Dermis blood vessel endothelial cell (primary cell): ENCODE results near the gene FAM174C. TPM values are rescaled to one million over a fixed set of nuclear protein-coding genes. Genes with fewer than 3 reads are reported as not detected.
A peak's percentile ranks its signal among the peaks of the same experiment; 100 is the strongest.

Experiments used
- DNase-seq: peaks from one replicate; pipeline ENCODE4 v3.0.0; 2010
- total RNA-seq: library from RNA; depleted of rRNA; stranded (reverse); fragments of >200 nt; gene quantifications from 2 replicates; pipeline ENCODE4 v1.2.3, GENCODE V29; 2014

Gene FAM174C
- 22.0 and 25.0 TPM in 2 replicates for total RNA-seq

DNA sequence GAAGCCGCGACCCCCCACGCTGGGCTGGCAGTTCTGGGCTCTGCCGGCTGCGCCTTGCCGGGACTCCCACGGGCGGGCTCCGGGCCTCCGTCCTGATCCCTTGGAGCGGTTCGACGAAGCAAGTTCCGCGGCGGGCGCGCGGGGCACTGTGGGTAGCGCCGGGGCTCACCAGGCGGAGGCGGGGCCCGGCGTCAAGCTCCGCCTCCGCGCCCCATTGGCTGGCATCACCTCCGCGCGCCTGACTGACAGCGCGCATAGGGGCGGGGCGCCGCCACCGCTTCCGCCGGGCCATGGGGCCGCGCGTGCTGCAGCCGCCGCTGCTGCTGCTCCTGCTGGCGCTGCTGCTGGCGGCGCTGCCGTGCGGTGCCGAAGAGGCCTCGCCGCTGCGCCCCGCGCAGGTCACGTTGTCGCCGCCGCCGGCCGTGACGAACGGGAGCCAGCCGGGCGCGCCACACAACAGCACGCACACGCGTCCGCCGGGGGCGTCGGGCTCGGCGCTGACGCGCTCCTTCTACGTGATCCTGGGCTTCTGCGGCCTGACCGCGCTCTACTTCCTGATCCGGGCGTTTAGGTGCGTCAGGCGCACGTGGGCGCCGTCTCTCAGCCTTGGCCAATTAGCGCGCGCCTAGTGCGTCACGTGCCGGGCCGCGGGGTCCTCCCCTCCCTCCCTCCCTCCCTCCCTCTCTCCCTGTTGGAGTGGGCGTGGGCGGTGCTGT, at the start of gene FAM174C:
Gene FAM174C (plus strand): TSS at position 271 of the 716 bp plus-strand sequence. CDS start 20 bp downstream, at position 291.
- peak; percentile 98 for DNase-seq

DNA sequence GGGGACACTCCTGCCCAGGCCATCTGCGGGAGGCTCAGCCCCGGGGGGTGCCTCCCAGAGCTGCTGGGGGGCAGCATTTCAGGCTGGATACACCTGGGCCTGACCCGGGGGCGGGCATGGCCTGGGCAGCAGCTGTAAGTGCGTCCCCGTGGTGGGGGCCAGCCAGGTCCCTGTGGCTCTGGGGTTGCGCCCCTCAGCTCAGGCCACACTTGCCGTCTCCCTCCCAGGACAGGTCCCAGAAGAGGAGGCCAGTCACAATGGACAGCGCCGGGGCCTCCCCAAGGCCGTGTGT, 49.2 kb upstream of the FAM174C start:
- DNase-seq, result no peak

DNA sequence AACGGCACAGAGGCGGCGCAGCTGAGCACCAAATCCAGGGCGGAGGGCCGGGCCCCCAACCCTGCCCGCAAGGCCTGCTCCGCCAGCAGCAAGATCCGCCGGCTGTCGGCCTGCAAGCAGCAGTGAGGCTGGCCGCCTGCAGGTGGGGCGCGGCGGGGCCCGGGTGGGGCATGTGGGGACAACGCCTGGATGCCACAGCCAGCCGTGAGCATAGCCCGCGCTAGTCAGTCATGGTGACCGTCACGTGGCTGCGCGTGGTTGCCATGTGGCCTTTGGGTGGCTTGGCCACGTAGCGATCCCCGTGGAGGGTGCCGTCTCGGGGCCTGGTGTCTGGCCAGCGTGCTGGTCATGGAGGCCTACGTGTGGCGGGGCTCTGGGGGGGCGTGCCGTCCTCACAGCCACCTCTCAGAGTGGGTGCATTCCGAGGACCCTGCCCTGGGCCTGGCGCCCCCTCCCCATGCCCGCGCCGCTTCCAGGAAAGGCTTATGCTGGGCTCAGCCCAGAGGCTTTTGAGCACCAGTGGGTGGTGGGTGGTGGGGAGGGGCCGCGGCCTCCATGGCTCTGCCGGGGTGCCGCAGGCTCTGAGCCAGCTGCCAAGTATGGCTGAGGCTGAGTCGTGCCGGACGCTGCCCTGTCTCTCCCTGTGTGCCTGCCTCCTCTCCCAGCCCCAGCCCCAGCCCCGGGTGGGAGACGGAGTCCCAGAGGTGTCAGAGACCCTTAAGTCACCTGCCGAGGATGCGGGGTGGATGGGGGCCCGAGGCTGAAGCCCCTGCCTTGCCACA, 48.6 kb upstream of the FAM174C start:
- DNase-seq, result no peak

DNA sequence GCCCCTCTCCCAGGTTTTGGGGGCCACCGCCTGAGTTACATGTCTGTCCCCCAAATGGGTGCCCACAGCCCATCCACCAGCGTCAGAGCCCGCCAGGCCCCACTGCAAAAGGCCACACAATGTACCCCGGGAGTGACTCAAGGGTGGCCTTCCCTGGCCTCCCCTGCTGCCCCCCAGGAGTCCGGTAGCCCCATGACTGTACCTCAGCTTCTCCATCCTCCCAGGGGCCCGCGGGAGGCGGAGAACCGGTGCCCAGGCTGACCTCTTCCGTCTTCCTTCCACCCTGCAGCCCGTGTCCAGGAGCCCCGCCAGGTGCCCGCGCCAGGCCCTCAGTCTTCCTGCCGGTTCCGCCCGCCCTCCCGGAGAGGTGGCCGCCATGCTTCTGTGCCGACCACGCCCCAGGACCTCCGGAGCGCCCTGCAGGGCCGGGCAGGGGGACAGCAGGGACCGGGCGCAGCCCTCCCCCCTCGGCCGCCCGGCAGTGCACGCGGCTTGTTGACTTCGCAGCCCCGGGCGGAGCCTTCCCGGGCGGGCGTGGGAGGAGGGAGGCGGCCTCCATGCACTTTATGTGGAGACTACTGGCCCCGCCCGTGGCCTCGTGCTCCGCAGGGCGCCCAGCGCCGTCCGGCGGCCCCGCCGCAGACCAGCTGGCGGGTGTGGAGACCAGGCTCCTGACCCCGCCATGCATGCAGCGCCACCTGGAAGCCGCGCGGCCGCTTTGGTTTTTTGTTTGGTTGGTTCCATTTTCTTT, 47.9 kb upstream of the FAM174C start:
- no peak for DNase-seq

DNA sequence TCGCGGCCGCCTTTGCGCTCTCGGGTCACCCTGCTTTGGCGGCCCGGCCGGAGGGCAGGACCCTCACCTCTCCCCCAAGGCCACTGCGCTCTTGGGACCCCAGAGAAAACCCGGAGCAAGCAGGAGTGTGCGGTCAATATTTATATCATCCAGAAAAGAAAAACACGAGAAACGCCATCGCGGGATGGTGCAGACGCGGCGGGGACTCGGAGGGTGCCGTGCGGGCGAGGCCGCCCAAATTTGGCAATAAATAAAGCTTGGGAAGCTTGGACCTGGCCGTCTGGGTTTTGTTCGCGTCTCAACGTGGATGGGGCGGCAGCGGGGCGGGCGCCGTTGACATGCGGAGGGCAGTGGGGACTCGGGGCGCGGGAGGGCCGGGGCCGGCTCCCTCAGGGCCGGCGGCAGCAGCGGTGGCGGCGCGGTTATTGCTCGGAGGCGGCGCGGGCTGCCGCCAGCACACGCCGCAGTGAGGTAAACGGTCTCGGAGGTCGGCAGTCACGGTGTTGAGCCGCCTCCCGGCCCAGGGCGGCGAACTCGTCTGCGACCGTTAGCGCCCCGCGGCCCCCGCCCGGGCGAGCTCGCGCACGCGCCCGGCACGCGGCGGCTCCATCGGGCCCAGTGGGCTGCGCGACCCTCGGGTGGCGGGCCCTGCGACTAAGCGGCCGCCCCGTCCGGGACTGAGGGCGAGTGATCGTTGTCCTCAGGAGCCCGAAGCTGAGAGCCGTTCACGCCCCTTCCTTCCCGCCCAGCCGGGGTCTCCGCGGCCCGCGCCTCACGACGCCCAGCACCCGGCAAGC, 47.0 kb upstream of the FAM174C start:
- no peak for DNase-seq

DNA sequence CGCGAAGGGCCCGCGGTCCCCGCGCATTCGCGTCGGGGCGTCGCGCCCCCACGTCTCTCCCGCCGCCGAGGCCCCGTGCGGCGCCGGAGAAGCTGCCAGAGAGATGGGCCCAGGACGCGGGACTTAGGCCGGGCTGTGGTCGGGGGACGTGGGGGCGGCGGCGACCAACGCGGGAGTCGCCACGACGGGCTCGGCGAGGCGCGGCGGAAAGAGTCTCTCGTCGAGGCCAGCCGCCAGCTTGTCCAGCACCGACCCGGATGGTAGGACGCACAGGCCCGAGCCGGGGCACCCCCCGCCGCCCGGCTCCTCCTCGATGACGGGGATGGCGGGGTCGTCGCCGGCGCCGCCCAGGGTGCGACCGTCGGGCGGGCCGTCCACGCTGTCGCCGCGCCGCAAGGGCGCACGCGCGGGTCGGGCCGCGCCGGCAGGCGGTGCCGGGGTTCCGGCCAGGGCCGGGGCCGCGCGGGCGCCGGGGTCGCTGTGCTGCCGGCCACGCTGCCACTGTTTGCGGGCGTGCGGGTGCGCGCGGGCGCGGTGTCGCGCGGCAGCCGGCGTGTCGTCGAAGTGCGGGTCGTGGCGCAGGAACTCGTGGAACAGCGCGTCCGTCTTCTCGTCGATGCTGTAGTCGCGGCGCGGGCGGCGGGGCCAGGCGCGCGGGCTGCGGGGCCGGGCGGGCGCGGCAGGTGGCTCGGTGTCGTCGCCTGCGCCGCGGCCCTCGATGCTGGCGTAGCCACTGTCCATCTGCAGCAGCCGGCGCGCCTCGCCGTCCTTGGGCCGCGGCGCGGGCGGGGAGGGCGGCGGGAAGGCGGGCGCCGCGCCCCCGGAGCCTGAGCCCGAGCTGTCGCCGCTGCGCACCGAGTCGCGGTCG, 46.0 kb upstream of the FAM174C start:
- no peak for DNase-seq

DNA sequence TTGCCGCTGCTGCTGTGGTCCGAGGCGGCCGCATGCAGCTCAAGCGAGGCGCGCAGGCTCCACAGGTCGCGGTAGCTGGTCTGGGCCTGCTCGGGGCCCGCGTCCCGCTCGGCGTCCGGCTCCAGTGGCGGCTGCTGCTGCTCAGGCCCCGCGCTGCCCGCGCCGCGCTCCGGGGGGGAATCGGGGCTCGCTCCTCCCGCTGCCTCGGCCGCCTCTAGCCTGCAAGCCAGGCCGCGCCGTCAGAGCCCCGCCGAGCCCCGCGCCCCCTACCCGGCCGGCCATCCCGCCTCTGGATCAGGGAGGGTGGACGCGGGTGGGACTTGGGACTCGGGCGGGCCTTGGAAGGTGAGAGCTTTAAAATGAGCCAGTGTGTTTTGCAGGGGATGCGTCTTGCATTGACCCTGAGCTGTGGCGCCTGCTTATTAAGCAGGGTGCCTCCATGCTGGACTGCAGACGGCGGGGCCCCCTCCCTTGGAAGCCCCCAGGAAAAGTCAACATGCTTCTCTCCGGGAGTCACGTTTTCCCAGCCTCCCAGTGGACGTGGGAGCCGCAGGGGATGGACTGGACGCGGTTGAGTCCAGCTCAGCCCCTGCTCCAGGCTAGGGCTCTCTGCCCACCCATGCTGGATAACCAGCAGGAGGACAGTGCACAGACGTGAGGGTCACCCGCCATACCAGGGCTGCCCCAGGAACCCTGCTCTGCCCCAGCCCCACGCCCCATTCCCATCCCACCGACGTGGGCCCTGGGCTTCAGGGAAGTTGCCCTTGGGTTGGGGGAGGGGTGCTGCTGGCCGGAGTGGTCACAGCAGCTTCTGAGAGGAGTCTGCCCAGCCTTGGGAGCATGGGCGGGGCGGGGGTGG, 45.2 kb upstream of the FAM174C start:
- no peak for DNase-seq

DNA sequence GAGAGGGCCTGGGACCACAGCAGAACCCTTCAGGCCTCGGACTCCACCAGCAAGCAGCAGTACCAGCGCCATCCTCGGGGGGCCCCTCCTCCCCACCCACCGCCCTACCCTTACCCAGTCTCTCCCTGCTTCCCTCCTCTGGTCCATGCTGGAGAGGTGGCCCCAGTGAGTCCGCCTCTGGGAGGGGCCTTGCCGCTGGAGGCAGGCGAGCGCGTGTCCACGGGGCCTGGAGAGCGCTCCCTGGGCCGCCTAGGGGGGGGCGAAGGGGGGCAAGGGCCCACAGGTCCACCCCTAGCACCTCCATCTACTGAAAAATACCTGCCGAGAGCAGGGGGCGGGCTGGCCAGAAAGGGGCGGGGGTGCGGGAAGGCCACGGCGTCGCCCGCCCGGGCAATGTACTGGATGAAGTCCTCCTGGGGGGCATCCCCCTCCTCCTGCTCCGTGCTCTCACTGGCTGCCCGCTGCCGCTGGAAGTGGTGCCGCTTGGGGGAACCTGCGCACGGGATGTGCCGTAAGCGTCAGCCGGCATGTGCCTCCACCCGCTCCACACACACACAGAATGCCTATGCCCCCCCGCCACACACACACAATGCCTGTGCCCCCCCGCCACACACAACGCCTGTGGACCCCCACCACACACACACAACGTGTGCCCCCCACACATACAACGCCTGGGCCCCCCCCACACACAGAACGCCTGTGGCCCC, 44.4 kb upstream of the FAM174C start:
- no peak for DNase-seq

- DNase-seq, result no peak
Observed at GRCh38 chr19:1231729-1232637, 43.3 kb upstream of the FAM174C start.

DNA sequence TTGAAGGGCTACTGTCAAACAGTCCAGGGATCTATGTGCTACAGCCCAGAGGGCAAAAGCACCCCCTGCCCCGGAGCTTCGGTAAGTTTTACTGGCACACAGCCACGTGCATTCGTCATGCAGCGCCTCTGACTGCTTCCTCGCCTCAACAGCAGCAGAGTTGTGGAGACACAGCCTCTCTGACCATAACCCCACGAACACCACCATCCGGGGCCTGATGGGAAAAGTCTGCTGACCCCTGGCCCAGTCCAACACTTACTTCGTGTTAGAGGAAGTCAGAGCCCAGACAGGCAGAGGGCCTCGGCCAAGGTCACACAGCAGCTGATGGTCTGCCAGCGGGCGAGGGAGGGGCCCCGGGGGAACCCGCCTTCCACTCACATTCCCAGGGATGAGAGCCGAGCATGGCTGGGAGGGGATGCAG, 42.7 kb upstream of the FAM174C start:
- DNase-seq, result peak; percentile 73

DNA sequence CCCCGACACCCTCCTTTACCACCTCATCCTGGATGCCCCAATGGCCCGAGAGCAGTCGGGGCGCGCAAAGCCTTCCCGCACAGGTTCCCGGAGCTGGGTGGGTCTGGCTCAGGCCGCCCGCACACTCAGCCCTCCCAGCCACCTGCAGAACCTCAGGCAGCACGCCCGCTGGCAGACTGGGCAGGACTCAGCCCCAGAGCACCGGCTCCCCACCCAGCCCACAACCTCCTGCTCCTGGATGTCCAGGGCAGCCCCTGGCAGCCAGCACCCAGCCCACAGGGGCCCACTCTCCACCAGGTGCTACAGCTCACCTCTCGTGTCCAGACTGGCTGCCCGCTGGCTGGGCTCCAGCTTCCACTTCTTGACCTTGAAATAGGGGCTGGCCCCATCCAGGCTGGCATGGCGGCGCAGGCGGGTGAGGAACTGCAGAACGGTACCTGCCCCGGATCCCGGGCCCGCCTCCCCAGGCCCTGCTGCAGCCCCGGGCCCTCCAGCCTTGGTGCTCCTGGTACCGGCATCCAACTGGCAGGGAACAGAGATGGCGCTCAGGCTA, 42.1 kb upstream of the FAM174C start:
- DNase-seq, result no peak

DNA sequence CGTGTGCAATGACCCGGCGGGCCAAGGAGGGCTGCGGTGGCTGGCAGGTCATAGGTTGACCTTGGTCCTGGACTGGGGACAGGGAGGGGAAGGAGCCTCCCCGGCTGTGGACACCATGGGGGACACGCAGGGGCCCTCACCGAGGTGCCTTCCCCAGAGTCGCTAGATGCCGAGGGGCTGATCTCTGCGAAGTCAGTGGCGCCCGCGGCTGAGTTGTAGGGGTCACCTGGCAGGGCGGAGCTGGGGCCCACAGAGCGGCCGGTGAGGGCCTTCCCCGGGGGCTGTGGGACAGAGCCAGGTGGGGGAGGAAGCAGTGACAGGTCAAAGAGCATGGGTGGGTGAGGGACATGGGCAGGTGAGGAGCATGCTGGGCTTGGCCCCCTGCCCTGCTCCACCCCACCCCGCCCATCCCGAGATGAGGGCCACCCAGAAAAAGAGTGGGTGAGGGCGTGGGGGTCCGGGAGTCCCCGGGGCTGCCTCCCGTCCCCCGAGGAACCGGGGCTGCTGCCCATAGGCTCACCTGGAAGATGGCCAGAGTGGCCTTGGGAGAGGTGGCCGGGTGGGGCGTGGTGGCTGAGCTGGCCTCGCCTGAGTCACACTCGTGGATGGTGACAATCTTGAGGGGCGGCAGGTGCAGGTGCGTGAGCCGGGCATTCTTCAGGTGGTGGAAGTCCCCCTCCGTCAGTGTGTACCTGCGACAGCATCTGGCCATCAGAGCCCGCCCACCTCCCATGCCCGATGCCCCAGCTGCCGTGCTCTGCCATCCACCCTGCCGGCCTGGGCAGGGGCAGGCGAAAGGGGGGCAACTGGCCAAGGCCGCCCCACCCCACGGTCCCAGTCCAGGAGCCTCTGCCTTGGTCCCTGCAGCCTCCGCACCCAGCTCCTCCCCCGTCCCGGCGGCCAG, 41.0 kb upstream of the FAM174C start:
- no peak for DNase-seq

- no peak for DNase-seq
Observed at GRCh38 chr19:1234955-1235380, 40.4 kb upstream of the FAM174C start.

GRCh38 chr19:1235625-1236538, 39.4 kb upstream of the FAM174C start:
- no peak for DNase-seq

GRCh38 chr19:1236576-1236975, 38.8 kb upstream of the FAM174C start:
- no peak for DNase-seq

DNA sequence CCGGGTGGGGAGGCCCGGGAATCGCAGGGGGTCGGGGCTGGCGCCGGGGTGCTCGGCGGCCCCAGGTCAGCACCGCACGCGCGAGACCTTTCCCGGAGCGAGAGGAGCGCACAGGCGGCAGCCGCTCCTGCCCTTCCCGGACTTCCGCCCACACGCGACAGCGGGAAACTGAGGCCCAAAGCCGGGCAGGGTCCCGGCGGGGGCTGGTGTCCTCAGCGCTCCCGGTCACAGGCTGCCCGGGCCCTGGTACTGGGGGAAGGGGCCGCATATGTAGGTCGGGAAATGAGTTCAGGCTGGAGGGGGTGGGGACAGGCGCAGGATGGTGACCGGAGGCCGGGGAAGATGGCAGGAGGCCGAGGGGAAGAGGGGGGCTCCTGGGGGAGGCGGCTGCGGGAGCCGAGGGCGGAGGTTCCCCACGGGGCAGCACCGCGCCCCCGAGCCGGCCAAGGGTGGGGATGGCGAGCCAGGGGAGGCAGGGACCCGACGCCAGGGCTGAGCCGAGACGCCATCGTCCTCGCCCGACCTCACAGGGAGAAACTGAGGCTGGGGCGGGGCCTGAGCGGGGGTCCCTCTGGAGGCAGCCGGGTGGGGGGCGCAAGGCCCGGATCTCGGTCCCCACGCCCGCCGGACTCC, 38.2 kb upstream of the FAM174C start:
- DNase-seq, result peak; percentile 45
